Stimulated activated CD8-positive, alpha-beta memory T cell treated with anti-CD3 and anti-CD28 coated beads, Interleukin-7, amount 100 ng/mL, for 48 hours (primary cell): ENCODE data around the gene PAFAH2.
A peak's percentile ranks its signal among the peaks of the same experiment; 100 is the strongest.

Experiments
- DNase-seq, 2 donors: peaks; one replicate each; pipeline ENCODE4 v3.0.0-alpha.2; 2020; ENCODE audit warnings: low read depth in 1 of 2; ENCODE audit errors: extremely low read depth in 1 of 2

Gene PAFAH2

GRCh38 chr1:25997828-25998761, at the start of gene PAFAH2:
PAFAH2 (minus strand) TSS chr1:25998063; CDS start chr1:25990816, 7,247 bp downstream.
- DNase-seq, result peak; percentile 87 to 96

DNA sequence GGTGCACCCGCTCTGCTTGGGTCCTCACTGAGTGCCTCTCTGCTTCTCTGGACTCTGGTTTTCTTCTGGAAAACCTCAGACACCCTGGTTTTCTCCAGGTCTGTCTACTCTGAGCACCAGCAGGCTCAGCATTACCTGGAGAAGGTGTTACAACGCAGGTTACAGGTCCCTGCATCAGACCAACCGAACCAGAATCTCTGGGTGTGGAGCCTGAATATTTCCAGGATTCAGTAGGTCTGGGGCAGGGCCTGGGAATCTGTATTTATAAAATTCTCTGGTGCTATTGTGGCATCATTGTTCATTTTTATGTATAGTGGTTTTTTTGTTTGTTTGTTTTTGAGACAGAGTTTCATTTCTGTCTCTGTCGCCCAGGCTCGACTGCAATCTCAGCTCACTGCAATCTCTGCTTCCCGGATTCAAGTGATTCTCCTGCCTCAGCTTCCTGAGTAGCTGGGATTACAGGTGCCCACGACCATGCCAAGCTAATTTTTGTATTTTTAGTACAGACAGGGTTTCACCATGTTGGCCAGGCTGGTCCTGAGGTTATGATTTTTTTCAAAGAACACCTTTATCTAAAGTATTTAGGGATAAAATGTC, 49.5 kb upstream of the PAFAH2 start:
- DNase-seq, result no peak

DNA sequence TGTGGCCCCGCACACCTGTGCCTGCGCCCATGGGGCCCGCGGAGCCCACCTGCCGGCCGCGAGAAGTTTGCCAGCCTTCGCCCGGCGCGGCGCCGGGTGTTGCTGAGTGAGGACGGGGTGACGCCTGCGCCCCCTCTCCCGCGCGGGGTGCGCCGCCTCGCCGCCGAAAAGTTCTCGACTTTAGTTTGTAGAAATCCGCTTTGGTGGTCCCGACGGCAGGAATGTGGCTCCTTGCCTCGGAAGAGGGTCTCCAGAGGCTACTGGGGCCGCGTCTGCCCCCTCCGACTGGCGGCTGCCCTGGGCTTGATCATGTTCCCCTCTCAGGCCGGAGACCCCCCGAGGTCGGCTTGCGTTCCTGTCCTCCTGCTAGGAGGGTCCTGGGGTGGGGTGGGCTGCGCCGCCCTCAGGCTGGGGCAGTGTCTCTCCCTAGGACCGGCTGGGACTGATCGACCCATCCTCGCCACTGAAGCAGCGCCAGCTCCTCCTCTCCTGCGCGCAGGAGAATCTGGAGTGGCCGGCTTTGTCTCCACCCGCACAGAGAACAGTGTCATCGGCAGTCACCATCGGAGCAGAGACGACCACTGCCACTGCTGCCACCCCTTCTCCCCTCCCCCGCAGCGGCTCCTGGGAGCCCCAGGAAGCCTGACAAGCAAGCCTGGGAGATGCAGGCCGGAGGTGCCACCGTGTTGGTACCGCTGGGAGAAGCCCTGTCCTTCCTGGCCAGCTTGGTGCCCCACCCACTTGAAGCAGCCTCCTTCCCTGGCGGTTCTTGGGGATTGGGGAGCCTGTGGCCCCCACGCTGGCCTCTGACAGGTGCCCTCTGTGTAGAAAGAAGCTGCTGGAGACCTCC, 48.6 kb upstream of the PAFAH2 start:
- DNase-seq, result no peak

DNA sequence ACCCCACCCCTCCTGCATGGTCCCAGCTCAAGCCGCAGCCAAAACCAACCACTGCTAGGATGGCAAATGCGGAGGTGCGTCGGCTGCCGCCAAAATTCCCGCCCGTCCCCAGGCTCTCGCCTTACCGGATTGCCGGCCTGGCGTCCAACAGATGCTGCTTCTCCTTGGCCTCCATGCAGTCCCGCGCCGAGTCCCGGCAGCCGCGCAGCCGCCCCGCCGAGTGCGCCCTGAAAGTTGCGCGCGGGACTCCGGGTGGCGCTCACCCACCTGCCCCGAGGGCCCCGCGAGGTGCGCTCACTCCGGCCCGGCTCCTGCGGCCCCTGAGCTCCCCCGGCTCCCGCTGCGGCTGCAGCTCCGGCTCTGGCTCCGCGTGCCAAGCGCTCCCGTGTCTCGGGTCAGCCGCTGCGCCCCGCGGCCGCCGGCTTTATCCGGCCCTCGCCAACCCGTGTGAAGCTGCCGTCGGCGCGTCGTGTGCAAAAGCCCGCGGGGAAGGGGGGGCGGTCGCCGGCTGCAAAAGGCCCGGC, 47.9 kb upstream of the PAFAH2 start, which contains the start of gene SLC30A2:
Gene SLC30A2 (minus strand): TSS at position 397 of the 524 bp plus-strand sequence. CDS start 222 bp downstream, at position 175.
- no peak for DNase-seq

DNA sequence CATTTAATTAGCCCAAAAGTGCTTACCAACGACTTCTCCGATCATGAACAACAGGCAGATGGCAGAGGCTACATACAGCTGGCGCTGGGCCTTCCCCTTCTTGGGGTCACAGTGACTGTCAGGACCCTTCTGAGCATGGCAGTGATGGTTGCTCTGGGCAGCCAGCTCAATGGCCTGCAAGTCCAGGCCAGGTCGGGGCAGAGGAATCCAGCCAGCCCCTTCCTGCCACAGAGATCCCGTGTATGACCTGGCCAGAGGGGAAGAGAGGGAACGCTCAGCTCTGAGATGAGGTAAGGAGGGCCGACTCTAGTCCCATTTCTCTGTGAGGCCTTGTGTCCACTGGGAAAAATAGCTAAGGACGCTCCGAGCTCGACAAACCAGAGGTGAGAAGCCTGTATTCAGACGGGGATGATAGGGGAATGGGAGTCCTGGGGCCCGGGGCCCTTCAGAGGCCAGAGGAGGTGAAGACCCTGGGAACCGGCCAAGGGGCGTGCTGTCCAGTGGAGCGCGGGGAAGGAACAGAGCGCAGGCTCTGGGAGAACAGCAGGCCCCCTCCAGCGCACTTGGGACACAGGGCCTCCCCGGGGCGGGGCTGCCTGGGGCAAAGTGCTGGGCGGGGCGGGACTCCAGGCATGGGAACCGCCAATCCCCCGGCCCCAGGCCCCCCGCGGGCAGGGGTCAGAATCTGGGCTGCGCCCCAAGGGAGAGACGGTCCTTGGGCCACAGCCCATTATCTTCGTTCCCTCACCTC, 47.3 kb upstream of the PAFAH2 start:
- no peak for DNase-seq

- DNase-seq, result no peak
These were observed 46.6 kb upstream of the PAFAH2 start for GRCh38 chr1:26044414-26044813.

- DNase-seq, result no peak
These were observed 45.9 kb upstream of the PAFAH2 start for GRCh38 chr1:26043765-26044164.

GRCh38 chr1:26041978-26042377, 44.1 kb upstream of the PAFAH2 start:
- DNase-seq, result no peak

DNA sequence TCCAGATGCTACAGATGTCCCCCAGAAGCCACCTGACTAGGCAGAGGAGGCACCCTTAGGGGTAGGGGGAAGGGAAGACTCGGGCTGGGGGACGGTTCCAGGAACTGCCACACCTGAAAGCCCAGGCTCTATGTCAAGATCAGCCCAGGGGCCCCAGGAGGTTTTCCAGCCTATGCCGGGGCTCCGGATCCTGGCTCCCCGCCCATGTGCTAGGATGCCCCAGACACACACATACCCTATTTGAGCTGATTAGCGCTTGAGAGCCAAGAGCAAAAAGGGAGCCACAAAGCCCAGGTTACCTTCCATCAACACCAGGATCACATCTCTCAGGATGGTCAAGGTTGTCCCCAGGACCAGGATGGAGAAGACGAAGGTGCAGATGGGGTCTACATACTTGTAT, 43.5 kb upstream of the PAFAH2 start:
- no peak for DNase-seq

- DNase-seq, result no peak
These were observed 41.0 kb upstream of the PAFAH2 start for GRCh38 chr1:26038904-26039303.

DNA sequence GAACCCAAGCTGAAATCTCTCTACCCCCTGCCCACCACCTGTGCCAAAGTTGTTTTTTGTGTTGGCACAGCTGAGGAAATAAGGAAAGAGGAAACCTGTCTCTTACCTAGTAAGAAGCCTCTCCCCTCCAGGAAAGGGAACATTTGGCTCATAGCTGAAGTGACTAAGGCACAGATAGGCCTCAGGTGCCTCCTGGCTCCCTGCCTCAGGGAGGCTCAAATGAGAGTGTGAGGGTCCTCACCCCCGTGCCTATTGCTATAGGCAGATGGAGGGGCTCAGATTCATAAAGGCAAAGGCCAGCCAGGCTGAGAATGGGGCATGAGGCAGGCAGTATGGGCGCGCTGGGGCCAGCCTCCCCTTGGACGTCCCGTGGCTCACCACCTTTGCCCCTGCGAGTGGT, 40.6 kb upstream of the PAFAH2 start:
- no peak for DNase-seq

- no peak for DNase-seq
These were observed 40.0 kb upstream of the PAFAH2 start for GRCh38 chr1:26037904-26038303.

DNA sequence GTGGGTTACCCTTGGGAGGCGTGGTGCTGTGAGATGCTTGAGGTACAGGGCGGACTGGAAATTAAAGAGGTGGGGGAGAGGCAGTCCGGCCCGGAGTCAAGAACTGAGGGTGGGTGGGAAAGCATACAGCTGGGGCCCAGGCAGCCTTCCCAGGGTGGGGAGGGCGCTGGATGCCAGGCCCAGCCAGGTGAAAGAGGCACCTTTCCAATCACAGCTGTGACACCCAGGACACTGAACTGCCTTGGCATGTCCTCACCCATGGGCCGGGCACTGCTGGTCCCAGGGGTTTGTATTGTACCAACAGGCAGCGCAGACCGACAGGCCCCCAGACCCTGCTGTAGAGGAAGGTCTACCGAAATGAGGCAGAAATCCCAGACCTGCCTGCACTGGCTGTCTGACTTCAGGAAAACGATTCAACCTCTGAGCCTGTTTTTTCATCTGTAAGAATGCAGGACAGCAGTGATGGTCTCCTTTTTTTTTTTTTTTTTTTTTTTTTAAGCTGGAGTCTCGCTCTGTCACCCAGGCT, 39.0 kb upstream of the PAFAH2 start:
- DNase-seq, result no peak

DNA sequence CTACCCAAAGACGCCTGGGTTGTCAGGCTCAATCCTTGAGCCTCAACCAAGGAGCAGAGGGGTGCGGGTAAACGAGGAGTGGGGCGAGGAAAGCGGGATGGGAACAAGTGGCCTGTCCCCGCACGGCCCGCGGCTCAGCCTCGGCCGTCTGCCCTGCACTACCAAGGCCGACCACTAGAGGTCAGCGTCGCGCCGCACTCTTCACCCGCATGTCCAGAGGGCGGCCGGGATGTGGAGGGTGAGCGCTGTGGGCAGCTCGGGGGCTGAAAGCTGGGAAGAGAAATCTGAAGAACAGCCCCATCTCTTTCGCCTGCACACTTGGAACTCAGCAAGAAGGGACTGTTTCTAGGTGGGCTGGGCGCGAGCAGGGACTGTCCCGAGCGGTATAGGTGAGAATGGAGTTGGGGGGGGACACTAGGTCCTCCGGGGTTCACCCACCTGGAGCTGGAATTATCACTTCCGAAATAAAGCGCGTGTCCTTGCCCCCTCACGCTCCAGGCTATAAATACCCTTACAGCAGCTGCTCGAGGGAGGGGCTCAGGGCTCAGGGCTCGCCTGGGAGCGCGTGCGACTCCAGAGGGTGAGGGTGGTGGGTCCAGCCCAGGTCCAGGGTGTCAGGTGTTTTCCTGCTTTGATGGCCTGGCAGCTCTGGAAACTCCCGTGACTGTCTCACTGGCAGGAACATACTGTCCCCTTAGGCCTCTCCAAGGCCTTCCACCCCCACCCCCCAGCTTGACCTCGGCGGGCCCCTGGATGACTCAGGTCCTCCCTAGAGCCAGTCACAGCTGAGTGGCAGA, 38.3 kb upstream of the PAFAH2 start:
- peak; percentile 39 to 55 for DNase-seq

- peak; percentile 80 to 94 for DNase-seq
These were observed 37.5 kb upstream of the PAFAH2 start for GRCh38 chr1:26035203-26035958.

GRCh38 chr1:26034504-26035202, 36.8 kb upstream of the PAFAH2 start:
- DNase-seq, result no peak

DNA sequence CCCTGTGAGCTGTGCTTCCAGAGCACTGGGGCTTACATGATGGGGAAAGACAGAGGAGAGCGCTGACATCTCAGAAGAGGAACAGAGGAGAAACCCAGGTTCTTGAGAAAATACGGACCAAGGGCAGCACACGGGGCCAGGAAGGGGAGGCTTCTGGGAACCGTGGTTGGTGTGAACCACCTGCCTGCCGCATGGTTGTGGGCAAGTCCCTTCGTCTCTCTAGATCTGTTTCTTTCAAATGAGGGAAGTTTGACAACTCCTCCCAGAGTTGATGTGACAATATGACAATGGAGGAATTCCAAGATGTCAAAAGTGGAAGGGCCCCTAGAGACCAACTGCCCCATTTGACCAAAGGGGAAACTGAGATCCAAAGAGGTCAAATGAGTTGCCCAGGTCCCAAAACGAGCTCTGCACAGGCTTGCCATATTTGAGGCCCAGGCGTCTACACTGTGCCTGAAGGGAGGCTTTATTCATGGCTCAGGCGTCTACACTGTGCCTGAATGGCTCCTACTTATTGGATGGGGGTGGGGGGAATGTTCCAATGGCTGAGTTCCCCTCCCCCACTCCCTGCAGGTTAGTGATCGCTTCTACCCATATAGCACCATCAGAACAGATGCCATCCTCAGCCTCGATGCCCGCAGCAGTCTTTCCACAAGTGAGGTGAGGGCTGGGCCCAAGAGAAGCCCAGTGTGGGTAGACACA, 34.9 kb upstream of the PAFAH2 start:
- no peak for DNase-seq
